IMR-90 (cell line): ENCODE data around the gene SLC9A7. TPM values are rescaled to one million over a fixed set of nuclear protein-coding genes. Genes with fewer than 3 reads are reported as not detected.

Experiments used
- ATAC-seq: fragments of 200-7000 bp; cut with Tn5 transposase; 2 replicates; pipeline ENCODE4 v1.9.1; 2020; ENCODE audit warnings: low read depth, mild to moderate bottlenecking, moderate library complexity
- BruUV-seq: library from RNA; stranded (reverse); fragments of 400-500 nt; replicated peaks from 2 replicates; lab custom pipeline; 2021; lab: Mats Ljungman, UMichigan
- CTCF ChIA-PET: fragments of 300-600 bp; formaldehyde crosslinking; extraction: SDS; loops from one replicate; lab custom pipeline; 2021; ENCODE audit warnings: antibody characterized with exemption; lab: Yijun Ruan, JAX
- POLR2A ChIA-PET: fragments of 300-600 bp; sonication (Branson Sonifier 250); formaldehyde crosslinking; loops from one replicate; lab custom pipeline; 2022; ENCODE audit warnings: antibody characterized with exemption; ENCODE audit not compliant: unreplicated experiment; lab: Charles Lee
- DNase-seq: peaks from one replicate; pipeline ENCODE4 v3.0.0; 2013
- H2AFZ ChIP-seq: replicated peaks from 2 replicates; pipeline ENCODE3; 2013; ENCODE audit warnings: low read length, mild to moderate bottlenecking; ENCODE audit not compliant: poor library complexity
- H2AK5ac ChIP-seq: 2 replicates; pipeline ENCODE4 v1.6.1; 2013; ENCODE audit warnings: low read depth, low read length, inconsistent platforms
- H2AK9ac ChIP-seq: replicated peaks from 2 replicates; pipeline ENCODE3; 2013; ENCODE audit warnings: mild to moderate bottlenecking, low read depth, low read length, moderate library complexity; ENCODE audit not compliant: poor library complexity
- H2BK120ac ChIP-seq: 2 replicates; pipeline ENCODE4 v1.6.1; 2013; ENCODE audit warnings: low read depth, low read length, inconsistent platforms
- H2BK15ac ChIP-seq: 3 replicates; pipeline ENCODE4 v1.6.1; 2013; ENCODE audit warnings: low read depth, low read length, inconsistent platforms
- H2BK20ac ChIP-seq: 2 replicates; pipeline ENCODE4 v1.6.1; 2013; ENCODE audit warnings: low read depth, mild to moderate bottlenecking, inconsistent platforms, low read length, moderate library complexity
- H2BK5ac ChIP-seq: 2 replicates; pipeline ENCODE4 v1.6.1; 2013; ENCODE audit warnings: mild to moderate bottlenecking, low read depth, low read length, inconsistent platforms; ENCODE audit not compliant: poor library complexity, severe bottlenecking
- H3K14ac ChIP-seq: replicated peaks from 2 replicates; pipeline ENCODE4 v1.6.1; 2013; ENCODE audit warnings: low read depth, low read length, inconsistent platforms
- H3K18ac ChIP-seq: 2 replicates; pipeline ENCODE4 v1.6.1; 2013; ENCODE audit warnings: low read depth, low read length, control low read depth
- H3K23ac ChIP-seq: 2 replicates; pipeline ENCODE4 v1.6.1; 2013; ENCODE audit warnings: low read depth, low read length, inconsistent platforms
- H3K27ac ChIP-seq: 2 replicates; pipeline ENCODE4 v1.5.1; 2013; ENCODE audit warnings: mild to moderate bottlenecking, control low read depth, low read length; ENCODE audit not compliant: insufficient read depth
- H3K27me3 ChIP-seq: 2 replicates; pipeline ENCODE4 v1.6.1; 2013; ENCODE audit warnings: low read length; ENCODE audit not compliant: control insufficient read depth, insufficient read depth
- H3K36me3 ChIP-seq: 2 replicates; pipeline ENCODE4 v1.6.1; 2013; ENCODE audit warnings: low read length, mixed read lengths; ENCODE audit not compliant: control insufficient read depth, insufficient read depth
- H3K4ac ChIP-seq: 2 replicates; pipeline ENCODE4 v1.6.1; 2013; ENCODE audit warnings: low read depth, low read length, inconsistent platforms
- H3K4me1 ChIP-seq: 2 replicates; pipeline ENCODE4 v1.6.1; 2013; ENCODE audit warnings: low read length, mixed read lengths; ENCODE audit not compliant: control insufficient read depth, insufficient read depth
- H3K4me2 ChIP-seq: 2 replicates; pipeline ENCODE4 v1.6.1; 2013; ENCODE audit warnings: low read depth, mild to moderate bottlenecking, control low read depth, low read length, moderate library complexity
- H3K4me3 ChIP-seq: 2 replicates; pipeline ENCODE4 v1.5.1; 2013; ENCODE audit warnings: low read depth, mild to moderate bottlenecking, control low read depth, low read length, moderate library complexity; ENCODE audit not compliant: insufficient read depth
- H3K56ac ChIP-seq: 2 replicates; pipeline ENCODE4 v1.6.1; 2013; ENCODE audit warnings: low read length, inconsistent platforms; ENCODE audit not compliant: insufficient read depth; ENCODE audit errors: extremely low read depth
- H3K79me1 ChIP-seq, 2 experiments: 2 replicates each; pipeline ENCODE4 v1.6.1; 2013; ENCODE audit warnings: low read length in 2 of 2, inconsistent platforms in 1 of 2, low read depth in 1 of 2
- H3K9ac ChIP-seq: 2 replicates; pipeline ENCODE4 v1.6.1; 2013; ENCODE audit warnings: low read depth, low read length, control low read depth
- H3K9me1 ChIP-seq: 2 replicates; pipeline ENCODE4 v1.6.1; 2013; ENCODE audit warnings: low read length, inconsistent platforms; ENCODE audit not compliant: insufficient read depth
- H3K9me3 ChIP-seq: 2 replicates; pipeline ENCODE4 v1.6.1; 2013; ENCODE audit warnings: low read length; ENCODE audit not compliant: control insufficient read depth, insufficient read depth
- H4K20me1 ChIP-seq: 2 replicates; pipeline ENCODE4 v1.6.1; 2013; ENCODE audit warnings: low read length, inconsistent platforms; ENCODE audit not compliant: insufficient read depth
- H4K5ac ChIP-seq: 2 replicates; pipeline ENCODE4 v1.6.1; 2013; ENCODE audit warnings: mild to moderate bottlenecking, low read depth, low read length, control low read depth
- H4K8ac ChIP-seq, 2 experiments: 2 replicates each; pipeline ENCODE4 v1.6.1; 2013; ENCODE audit warnings: low read depth in 2 of 2, low read length in 2 of 2, control low read depth in 1 of 2, inconsistent platforms in 1 of 2
- H4K91ac ChIP-seq: 2 replicates; pipeline ENCODE4 v1.6.1; 2013; ENCODE audit warnings: low read depth, low read length, inconsistent platforms; ENCODE audit not compliant: insufficient read depth
- CEBPB ChIP-seq: IDR thresholded peaks from 2 replicates; pipeline ENCODE4 v1.6.1; 2012; ENCODE audit warnings: low read depth, low read length, improper control_type of control experiment
- CTCF ChIP-seq: conservative IDR thresholded peaks from 2 replicates; pipeline ENCODE4 v1.5.1; 2012; ENCODE audit warnings: mild to moderate bottlenecking, low read depth, low read length, improper control_type of control experiment
- FOS ChIP-seq: fragments of 150-350 bp; IDR thresholded peaks from 2 replicates; pipeline ENCODE4 v1.6.1; 2016; ENCODE audit warnings: low read depth, low read length
- MAFK ChIP-seq: IDR thresholded peaks from 2 replicates; pipeline ENCODE4 v1.6.1; 2012; ENCODE audit warnings: low read depth, low read length, improper control_type of control experiment
- MAZ ChIP-seq: IDR thresholded peaks from 2 replicates; pipeline ENCODE4 v1.6.1; 2012; ENCODE audit warnings: low read depth, mild to moderate bottlenecking, low read length, improper control_type of control experiment, moderate library complexity, borderline replicate concordance
- RAD21 ChIP-seq: IDR thresholded peaks from 2 replicates; pipeline ENCODE4 v1.6.1; 2012; ENCODE audit warnings: low read length, improper control_type of control experiment
- RFX5 ChIP-seq: IDR thresholded peaks from 2 replicates; pipeline ENCODE4 v1.8.0; 2012; ENCODE audit warnings: low read depth, mild to moderate bottlenecking, low read length, moderate library complexity
- SMC3 ChIP-seq: fragments of 150-350 bp; IDR thresholded peaks from 2 replicates; pipeline ENCODE4 v1.6.1; 2016; ENCODE audit warnings: low read depth, mild to moderate bottlenecking, antibody characterized with exemption, low read length, moderate library complexity
- dilution Hi-C: fragments of 300-500 bp; cut with HindIII; formaldehyde crosslinking; loops from one replicate; pipeline ENCODE4 v1.14.3; 2018; ENCODE audit warnings: low sequenced_read_pairs; ENCODE audit not compliant: unreplicated experiment
- in situ Hi-C: fragments of 300-500 bp; cut with MboI; formaldehyde crosslinking; loops from 3 replicates; pipeline ENCODE4 v1.14.3; 2019; ENCODE audit warnings: low sequenced_read_pairs, inconsistent platforms, mixed read lengths
- intact Hi-C: fragments of 100-400 bp; cut with micrococcal nuclease; formaldehyde crosslinking; loops from 2 replicates; pipeline ENCODE4 v1.10.0; 2022
- polyA plus RNA-seq, 3 experiments: library from polyadenylated mRNA; depleted of rRNA; stranded (reverse); fragments of >200 nt; gene quantifications; 2 replicates each; pipeline ENCODE4 v1.2.3, GENCODE V29; 2012; ENCODE audit warnings: low replicate concordance in 1 of 3
- total RNA-seq: library from RNA; depleted of rRNA; stranded (reverse); fragments of >200 nt; gene quantifications from 2 replicates; pipeline ENCODE4 v1.2.3, GENCODE V29; 2012

SLC9A7 gene
- total and polyA plus RNA-seq, 2 of the 4 experiments (the other 2 are of a cell fraction): 14.4 to 76.4 TPM

- dilution Hi-C loops (no loop called here), in situ Hi-C loops (no loop called here), intact Hi-C loops (loop anchor here (10.0 kb wide), 1 partner anchor 161 kb away; the partner anchor contains the start of gene JADE3)
- H3K9me3 ChIP-seq: no peaks in the 10 kb centered on the region
- no peak overlapping the region for H3K4me2 ChIP-seq
- no peak overlapping the region for H2BK120ac ChIP-seq
- H2AK5ac ChIP-seq: no peak overlapping the region
- H4K20me1 ChIP-seq: no peaks in the 10 kb centered on the region; the same call in 1 of the 2 replicates
- H2BK5ac ChIP-seq: no peak overlapping the region
- ATAC-seq: no peak
- no TSS peak for BruUV-seq
- POLR2A ChIA-PET: no interaction called here
- no peak overlapping the region for H2BK15ac ChIP-seq
- no peak for DNase-seq
- no peak overlapping the region for H3K27ac ChIP-seq
- H4K91ac ChIP-seq: no peak overlapping the region
- no peak overlapping the region for H3K18ac ChIP-seq
- TF ChIP-seq RFX5 (no peak), CTCF (no peak), RAD21 (no peak), CEBPB (no peak), FOS (no peak), SMC3 (no peak), MAFK (no peak), MAZ (no peak)
- H3K36me3 ChIP-seq: no peaks in the 10 kb centered on the region
- no peak overlapping the region for H3K23ac ChIP-seq
- H3K9me1 ChIP-seq: peaks cover 3% of the 10 kb centered on the region; the same call in 1 of the 2 replicates
- H2BK20ac ChIP-seq: no peak overlapping the region
- no peaks in the 10 kb centered on the region for H3K27me3 ChIP-seq
- CTCF ChIA-PET: no interaction called here
- H2AK9ac ChIP-seq: no peak overlapping the region
- H3K56ac ChIP-seq: no peak overlapping the region
- H4K8ac ChIP-seq: no peak overlapping the region
- H3K4ac ChIP-seq: no peak overlapping the region
- no peak overlapping the region for H2AFZ ChIP-seq
- no peak overlapping the region for H4K5ac ChIP-seq
- H3K79me1 ChIP-seq: peaks cover 7 to 24% of the 10 kb centered on the region in 2 experiments; a peak in 2 of 4 replicates
- no peak overlapping the region for H3K9ac ChIP-seq
- H3K4me3 ChIP-seq: no peak overlapping the region
- H3K14ac ChIP-seq: no peak overlapping the region
- peaks cover 7% of the 10 kb centered on the region for H3K4me1 ChIP-seq
These were observed 4.9 kb downstream of the SLC9A7 start for GRCh38 chrX:46754036-46754435.
